HepG2 (cell line): ENCODE measurements around the gene FAM171A2. TPM values are rescaled to one million over a fixed set of nuclear protein-coding genes. Genes with fewer than 3 reads are reported as not detected.

Experiments
- BHLHE40 ChIP-seq: IDR thresholded peaks from 2 replicates; pipeline ENCODE4 v1.6.1; 2011; ENCODE audit warnings: low read length, improper control_type of control experiment
- EHMT2 ChIP-seq: fragments of 200-600 bp; sonication (generic); IDR thresholded peaks from 2 replicates; pipeline ENCODE4 v1.7.0; 2017; ENCODE audit warnings: antibody characterized with exemption, low read depth, low read length, borderline replicate concordance
- MED1 ChIP-seq: sonication (generic); formaldehyde crosslinking; IDR thresholded peaks from 2 replicates; pipeline ENCODE4 v1.4.0; 2020; ENCODE audit warnings: missing genetic modification reagents
- NFE2L2 ChIP-seq: fragments of 150-350 bp; IDR thresholded peaks from 2 replicates; pipeline ENCODE4 v1.6.1; 2014; ENCODE audit warnings: low read length
- NR3C1 ChIP-seq: sonication (generic); formaldehyde crosslinking; IDR thresholded peaks from 2 replicates; pipeline ENCODE4 v1.4.0; 2020; ENCODE audit warnings: missing genetic modification reagents
- PITX1 ChIP-seq: sonication (generic); formaldehyde crosslinking; IDR thresholded peaks from 2 replicates; pipeline ENCODE4 v1.5.1; 2020; ENCODE audit warnings: mild to moderate bottlenecking, missing genetic modification reagents
- RXRA ChIP-seq: sonication (generic); formaldehyde crosslinking; IDR thresholded peaks from 2 replicates; pipeline ENCODE4 v1.5.1; 2020; ENCODE audit warnings: missing genetic modification reagents
- SMC3 ChIP-seq: IDR thresholded peaks from 2 replicates; pipeline ENCODE4 v1.6.1; 2011; ENCODE audit warnings: low read length, improper control_type of control experiment
- SP1 ChIP-seq, 2 experiments: fragments of 450-650 bp in 1 of 2; sonication (generic) in 1 of 2; formaldehyde crosslinking in 1 of 2; IDR thresholded peaks; 2 replicates each; pipeline versions ENCODE4 v1.4.0 to v1.6.1; 2016 to 2020; ENCODE audit warnings: missing genetic modification reagents in 1 of 2
- TBX2 ChIP-seq: sonication (generic); formaldehyde crosslinking; IDR thresholded peaks from 2 replicates; pipeline ENCODE4 v1.5.0; 2020; ENCODE audit warnings: missing genetic modification reagents, mild to moderate bottlenecking, borderline replicate concordance
- ZNF235 ChIP-seq: sonication (generic); formaldehyde crosslinking; IDR thresholded peaks from 2 replicates; pipeline ENCODE4 v1.8.1; 2023; ENCODE audit warnings: mild to moderate bottlenecking, missing genetic modification reagents, borderline replicate concordance
- ZNF260 ChIP-seq: sonication (generic); formaldehyde crosslinking; IDR thresholded peaks from 2 replicates; pipeline ENCODE4 v1.4.0; 2020; ENCODE audit warnings: missing genetic modification reagents, low read depth, mild to moderate bottlenecking, borderline replicate concordance
- ZNF263 ChIP-seq: sonication (generic); formaldehyde crosslinking; IDR thresholded peaks from 2 replicates; pipeline ENCODE4 v1.4.0; 2020; ENCODE audit warnings: missing genetic modification reagents
- ZNF274 ChIP-seq: sonication (generic); formaldehyde crosslinking; IDR thresholded peaks from 2 replicates; pipeline ENCODE4 v1.5.1; 2020; ENCODE audit warnings: mild to moderate bottlenecking, missing genetic modification reagents
- ZNF292 ChIP-seq: sonication (generic); formaldehyde crosslinking; IDR thresholded peaks from 2 replicates; pipeline ENCODE4 v1.8.1; 2022; ENCODE audit warnings: mild to moderate bottlenecking, low read depth, missing genetic modification reagents, borderline replicate concordance
- ZNF598 ChIP-seq: sonication (generic); formaldehyde crosslinking; IDR thresholded peaks from 2 replicates; pipeline ENCODE4 v1.5.1; 2020; ENCODE audit warnings: mild to moderate bottlenecking, missing genetic modification reagents, borderline replicate concordance
- ZSCAN30 ChIP-seq: sonication (generic); formaldehyde crosslinking; IDR thresholded peaks from 2 replicates; pipeline ENCODE4 v1.5.0; 2020; ENCODE audit warnings: mild to moderate bottlenecking, missing genetic modification reagents
- polyA plus RNA-seq, 8 experiments: library from polyadenylated mRNA; depleted of rRNA in 3 of 8; stranded (reverse) in 7 of 8; unstranded in 1 of 8; fragments of >200 nt; fragmentation: Illumina TruSeq in 4 of 8; extraction: Trizol in 4 of 8; gene quantifications; 2 replicates each; pipeline versions ENCODE4 v1.2.1 to v1.2.3, GENCODE V29; 2011 to 2016; ENCODE audit warnings: low read depth in 4 of 8, missing spikeins in 1 of 8, mixed read lengths in 1 of 8; ENCODE audit not compliant: insufficient read depth in 1 of 8
- total RNA-seq, 5 experiments: library from RNA; depleted of rRNA; stranded (reverse); fragments of >200 nt; fragmentation: Illumina TruSeq; extraction: Trizol; gene quantifications; 2 replicates each; pipeline ENCODE4 v1.2.3, GENCODE V29; 2016; ENCODE audit warnings: low read depth in 1 of 5
- TF ChIP-seq, protein P1 (sequence below): sonication (generic); formaldehyde crosslinking; IDR thresholded peaks from 2 replicates; pipeline ENCODE4 v1.8.0; 2022; ENCODE audit warnings: mild to moderate bottlenecking, missing genetic modification reagents; ENCODE audit not compliant: insufficient replicate concordance
- TF ChIP-seq, protein P2 (sequence below): sonication (generic); formaldehyde crosslinking; IDR thresholded peaks from 2 replicates; pipeline ENCODE4 v1.5.0; 2020; ENCODE audit warnings: mild to moderate bottlenecking, missing genetic modification reagents
- TF ChIP-seq, protein P3 (sequence below): sonication (generic); formaldehyde crosslinking; IDR thresholded peaks from 2 replicates; pipeline ENCODE4 v1.4.0; 2020; ENCODE audit warnings: missing genetic modification reagents
- TF ChIP-seq, protein P4 (sequence below): sonication (generic); formaldehyde crosslinking; conservative IDR thresholded peaks from 2 replicates; pipeline ENCODE4 v1.4.0; 2020; ENCODE audit warnings: missing genetic modification reagents
- TF ChIP-seq, protein P5 (sequence below): sonication (generic); formaldehyde crosslinking; IDR thresholded peaks from 2 replicates; pipeline ENCODE4 v1.4.0; 2020; ENCODE audit warnings: missing genetic modification reagents

FAM171A2 gene
- total and polyA plus RNA-seq, 2 of the 13 experiments (the other 11 are each of a cell fraction or from before 2014, with no cell fraction given): 1.8 to 3.6 TPM

DNA sequence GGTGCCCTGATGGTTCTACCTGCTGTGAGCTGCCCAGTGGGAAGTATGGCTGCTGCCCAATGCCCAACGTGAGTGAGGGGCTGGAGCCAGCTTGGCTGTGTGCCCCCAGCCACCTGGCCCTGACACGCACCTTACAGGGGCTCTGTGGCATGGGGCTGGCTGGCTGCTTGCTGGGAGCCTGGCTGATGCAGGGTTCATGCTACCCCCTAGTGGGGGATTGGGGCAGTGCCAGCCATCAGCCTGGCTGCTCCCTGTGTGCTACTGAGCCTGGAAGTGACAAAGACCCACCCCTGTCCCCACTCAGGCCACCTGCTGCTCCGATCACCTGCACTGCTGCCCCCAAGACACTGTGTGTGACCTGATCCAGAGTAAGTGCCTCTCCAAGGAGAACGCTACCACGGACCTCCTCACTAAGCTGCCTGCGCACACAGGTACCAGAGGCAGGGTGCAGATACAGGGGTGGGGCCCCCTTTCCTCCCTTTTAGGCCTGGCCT, 12.9 kb downstream of the FAM171A2 start (continued):
- TF ChIP-seq ZNF598 (CRISPR knock-in tag) (no peak), ZSCAN30 (no peak), NFE2L2 (no peak), ZNF292 (CRISPR knock-in tag) (no peak), ZNF235 (CRISPR knock-in tag) (no peak), SMC3 (peak; percentile 33; the same call in 1 of the 2 replicates), SP1 (IDR thresholded peaks at IDR 0.05) (no peak), SP1 (CRISPR knock-in tag; IDR thresholded peaks at IDR 0.05) (no peak), ZNF263 (no peak), TBX2 (CRISPR knock-in tag) (no peak), ZNF274 (CRISPR knock-in tag) (no peak), EHMT2 (no peak), MED1 (CRISPR knock-in tag) (peak; percentile 38; the same call in 1 of the 2 replicates), BHLHE40 (no peak), ZNF260 (CRISPR knock-in tag) (no peak), NR3C1 (CRISPR knock-in tag) (no peak), PITX1 (CRISPR knock-in tag) (no peak), RXRA (CRISPR knock-in tag) (0 out of 2 replicates have a peak, but pooled peaks have one; percentile 35)
- TF ChIP-seq, protein P1, sequence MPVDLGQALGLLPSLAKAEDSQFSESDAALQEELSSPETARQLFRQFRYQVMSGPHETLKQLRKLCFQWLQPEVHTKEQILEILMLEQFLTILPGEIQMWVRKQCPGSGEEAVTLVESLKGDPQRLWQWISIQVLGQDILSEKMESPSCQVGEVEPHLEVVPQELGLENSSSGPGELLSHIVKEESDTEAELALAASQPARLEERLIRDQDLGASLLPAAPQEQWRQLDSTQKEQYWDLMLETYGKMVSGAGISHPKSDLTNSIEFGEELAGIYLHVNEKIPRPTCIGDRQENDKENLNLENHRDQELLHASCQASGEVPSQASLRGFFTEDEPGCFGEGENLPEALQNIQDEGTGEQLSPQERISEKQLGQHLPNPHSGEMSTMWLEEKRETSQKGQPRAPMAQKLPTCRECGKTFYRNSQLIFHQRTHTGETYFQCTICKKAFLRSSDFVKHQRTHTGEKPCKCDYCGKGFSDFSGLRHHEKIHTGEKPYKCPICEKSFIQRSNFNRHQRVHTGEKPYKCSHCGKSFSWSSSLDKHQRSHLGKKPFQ: no peak
- TF ChIP-seq, protein P2, sequence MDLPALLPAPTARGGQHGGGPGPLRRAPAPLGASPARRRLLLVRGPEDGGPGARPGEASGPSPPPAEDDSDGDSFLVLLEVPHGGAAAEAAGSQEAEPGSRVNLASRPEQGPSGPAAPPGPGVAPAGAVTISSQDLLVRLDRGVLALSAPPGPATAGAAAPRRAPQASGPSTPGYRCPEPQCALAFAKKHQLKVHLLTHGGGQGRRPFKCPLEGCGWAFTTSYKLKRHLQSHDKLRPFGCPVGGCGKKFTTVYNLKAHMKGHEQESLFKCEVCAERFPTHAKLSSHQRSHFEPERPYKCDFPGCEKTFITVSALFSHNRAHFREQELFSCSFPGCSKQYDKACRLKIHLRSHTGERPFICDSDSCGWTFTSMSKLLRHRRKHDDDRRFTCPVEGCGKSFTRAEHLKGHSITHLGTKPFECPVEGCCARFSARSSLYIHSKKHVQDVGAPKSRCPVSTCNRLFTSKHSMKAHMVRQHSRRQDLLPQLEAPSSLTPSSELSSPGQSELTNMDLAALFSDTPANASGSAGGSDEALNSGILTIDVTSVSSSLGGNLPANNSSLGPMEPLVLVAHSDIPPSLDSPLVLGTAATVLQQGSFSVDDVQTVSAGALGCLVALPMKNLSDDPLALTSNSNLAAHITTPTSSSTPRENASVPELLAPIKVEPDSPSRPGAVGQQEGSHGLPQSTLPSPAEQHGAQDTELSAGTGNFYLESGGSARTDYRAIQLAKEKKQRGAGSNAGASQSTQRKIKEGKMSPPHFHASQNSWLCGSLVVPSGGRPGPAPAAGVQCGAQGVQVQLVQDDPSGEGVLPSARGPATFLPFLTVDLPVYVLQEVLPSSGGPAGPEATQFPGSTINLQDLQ (CRISPR knock-in tag): no peak
- TF ChIP-seq, protein P3, sequence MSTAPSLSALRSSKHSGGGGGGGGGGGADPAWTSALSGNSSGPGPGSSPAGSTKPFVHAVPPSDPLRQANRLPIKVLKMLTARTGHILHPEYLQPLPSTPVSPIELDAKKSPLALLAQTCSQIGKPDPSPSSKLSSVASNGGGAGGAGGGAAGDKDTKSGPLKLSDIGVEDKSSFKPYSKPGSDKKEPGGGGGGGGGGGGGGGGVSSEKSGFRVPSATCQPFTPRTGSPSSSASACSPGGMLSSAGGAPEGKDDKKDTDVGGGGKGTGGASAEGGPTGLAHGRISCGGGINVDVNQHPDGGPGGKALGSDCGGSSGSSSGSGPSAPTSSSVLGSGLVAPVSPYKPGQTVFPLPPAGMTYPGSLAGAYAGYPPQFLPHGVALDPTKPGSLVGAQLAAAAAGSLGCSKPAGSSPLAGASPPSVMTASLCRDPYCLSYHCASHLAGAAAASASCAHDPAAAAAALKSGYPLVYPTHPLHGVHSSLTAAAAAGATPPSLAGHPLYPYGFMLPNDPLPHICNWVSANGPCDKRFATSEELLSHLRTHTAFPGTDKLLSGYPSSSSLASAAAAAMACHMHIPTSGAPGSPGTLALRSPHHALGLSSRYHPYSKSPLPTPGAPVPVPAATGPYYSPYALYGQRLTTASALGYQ (CRISPR knock-in tag): no peak
- TF ChIP-seq, protein P4, sequence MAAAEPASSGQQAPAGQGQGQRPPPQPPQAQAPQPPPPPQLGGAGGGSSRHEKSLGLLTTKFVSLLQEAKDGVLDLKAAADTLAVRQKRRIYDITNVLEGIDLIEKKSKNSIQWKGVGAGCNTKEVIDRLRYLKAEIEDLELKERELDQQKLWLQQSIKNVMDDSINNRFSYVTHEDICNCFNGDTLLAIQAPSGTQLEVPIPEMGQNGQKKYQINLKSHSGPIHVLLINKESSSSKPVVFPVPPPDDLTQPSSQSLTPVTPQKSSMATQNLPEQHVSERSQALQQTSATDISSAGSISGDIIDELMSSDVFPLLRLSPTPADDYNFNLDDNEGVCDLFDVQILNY: no peak
- TF ChIP-seq, protein P5, sequence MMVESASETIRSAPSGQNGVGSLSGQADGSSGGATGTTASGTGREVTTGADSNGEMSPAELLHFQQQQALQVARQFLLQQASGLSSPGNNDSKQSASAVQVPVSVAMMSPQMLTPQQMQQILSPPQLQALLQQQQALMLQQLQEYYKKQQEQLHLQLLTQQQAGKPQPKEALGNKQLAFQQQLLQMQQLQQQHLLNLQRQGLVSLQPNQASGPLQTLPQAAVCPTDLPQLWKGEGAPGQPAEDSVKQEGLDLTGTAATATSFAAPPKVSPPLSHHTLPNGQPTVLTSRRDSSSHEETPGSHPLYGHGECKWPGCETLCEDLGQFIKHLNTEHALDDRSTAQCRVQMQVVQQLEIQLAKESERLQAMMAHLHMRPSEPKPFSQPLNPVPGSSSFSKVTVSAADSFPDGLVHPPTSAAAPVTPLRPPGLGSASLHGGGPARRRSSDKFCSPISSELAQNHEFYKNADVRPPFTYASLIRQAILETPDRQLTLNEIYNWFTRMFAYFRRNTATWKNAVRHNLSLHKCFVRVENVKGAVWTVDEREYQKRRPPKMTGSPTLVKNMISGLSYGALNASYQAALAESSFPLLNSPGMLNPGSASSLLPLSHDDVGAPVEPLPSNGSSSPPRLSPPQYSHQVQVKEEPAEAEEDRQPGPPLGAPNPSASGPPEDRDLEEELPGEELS (CRISPR knock-in tag): no peak
